ENCODE data around the gene STT3B. TPM values are rescaled to one million over a fixed set of nuclear protein-coding genes. Genes with fewer than 3 reads are reported as not detected.
A peak's percentile ranks its signal among the peaks of the same experiment; 100 is the strongest.

The STT3B gene
- total and polyA plus RNA-seq, 2 of the 13 experiments (the other 11 are each of a cell fraction or from before 2014, with no cell fraction given) = 85.0 to 205 TPM

DNA sequence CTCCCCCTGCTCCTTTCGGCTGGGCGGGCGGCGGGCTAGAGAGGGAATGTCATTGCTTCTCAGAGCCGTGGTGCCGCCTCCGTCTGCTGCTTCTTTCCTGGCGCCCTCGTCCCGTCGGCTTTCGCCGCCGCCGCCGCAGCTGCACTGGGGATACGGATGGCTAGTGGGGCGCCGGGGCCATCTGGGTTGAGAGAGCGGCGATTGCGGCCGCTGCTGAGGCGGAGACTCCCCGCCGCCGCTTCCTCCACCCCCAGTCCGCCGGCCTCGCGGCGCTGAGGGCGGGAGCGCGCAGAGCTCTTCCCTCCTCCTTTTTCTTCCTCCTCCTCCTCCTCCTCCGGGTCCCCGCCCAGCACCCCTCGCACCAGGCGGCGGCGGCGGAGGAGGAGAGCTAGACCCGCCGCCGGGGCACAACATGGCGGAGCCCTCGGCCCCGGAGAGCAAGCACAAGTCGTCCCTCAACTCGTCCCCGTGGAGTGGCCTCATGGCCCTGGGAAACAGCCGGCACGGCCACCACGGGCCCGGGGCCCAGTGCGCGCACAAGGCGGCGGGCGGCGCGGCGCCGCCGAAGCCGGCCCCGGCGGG is at the start of gene STT3B (continued):
- no peak for TF ChIP-seq SIX4 (CRISPR knock-in tag; IDR thresholded peaks at IDR 0.05)
- TF ChIP-seq TCF7 (IDR thresholded peaks at IDR 0.05; ENCODE audit: low read depth) = no peak; the same call in 1 of the 2 replicates
- TF ChIP-seq FOSL1 (CRISPR knock-in tag; IDR thresholded peaks at IDR 0.05; ENCODE audit: borderline replicate concordance) = no peak
- TF ChIP-seq ZNF749 (CRISPR knock-in tag; IDR thresholded peaks at IDR 0.05; ENCODE audit: borderline replicate concordance) = peak; percentile 8; the same call in 1 of the 2 replicates
- no peak for TF ChIP-seq ZNF556 (CRISPR knock-in tag; IDR thresholded peaks at IDR 0.05; ENCODE audit: borderline replicate concordance)
- TF ChIP-seq ATF6 (CRISPR knock-in tag; conservative IDR thresholded peaks at IDR 0.05) = no peak
- TF ChIP-seq BCLAF1 (IDR thresholded peaks at IDR 0.05) = no peak
- TF ChIP-seq PRMT3 (CRISPR knock-in tag; IDR thresholded peaks at IDR 0.05; ENCODE audit: borderline replicate concordance, low read depth) = no peak
- no peak for TF ChIP-seq KDM1A (CRISPR knock-in tag; IDR thresholded peaks at IDR 0.05)
- TF ChIP-seq STAG1 (CRISPR knock-in tag; IDR thresholded peaks at IDR 0.05) = no peak
- TF ChIP-seq SYNCRIP (IDR thresholded peaks at IDR 0.05; ENCODE audit: insufficient read depth, low read depth, low read length) = no peak
- TF ChIP-seq SOX6 (IDR thresholded peaks at IDR 0.05) = no peak
- no peak for TF ChIP-seq SOX6 (CRISPR knock-in tag; IDR thresholded peaks at IDR 0.05)
- TF ChIP-seq ZSCAN25 (CRISPR knock-in tag; IDR thresholded peaks at IDR 0.05) = no peak
- no peak for TF ChIP-seq ZNF564 (CRISPR knock-in tag; IDR thresholded peaks at IDR 0.05)
- TF ChIP-seq REPIN1 (CRISPR knock-in tag; IDR thresholded peaks at IDR 0.05; ENCODE audit: borderline replicate concordance, low read depth) = no peak; the same call in 1 of the 2 replicates
- TF ChIP-seq RARG (CRISPR knock-in tag; IDR thresholded peaks at IDR 0.05; ENCODE audit: low read depth) = no peak
- TF ChIP-seq ZNF101 (CRISPR knock-in tag; IDR thresholded peaks at IDR 0.05; ENCODE audit: borderline replicate concordance, low read depth) = no peak; the same call in 1 of the 2 replicates
- no peak for TF ChIP-seq BRCA1 (CRISPR knock-in tag; IDR thresholded peaks at IDR 0.05)
- no peak for TF ChIP-seq GZF1 (CRISPR knock-in tag; IDR thresholded peaks at IDR 0.05)
- no peak; the same call in 1 of the 2 replicates for TF ChIP-seq ELF4 (CRISPR knock-in tag; IDR thresholded peaks at IDR 0.05; ENCODE audit: borderline replicate concordance)
- TF ChIP-seq ZNF570 (CRISPR knock-in tag; IDR thresholded peaks at IDR 0.05; ENCODE audit: borderline replicate concordance) = no peak
- no peak for TF ChIP-seq ZNF766 (CRISPR knock-in tag; IDR thresholded peaks at IDR 0.05; ENCODE audit: borderline replicate concordance)
- peak; percentile 23; the same call in 1 of the 2 replicates for TF ChIP-seq NFKBIZ (CRISPR knock-in tag; IDR thresholded peaks at IDR 0.05)
- no peak for TF ChIP-seq ZNF3 (CRISPR knock-in tag; IDR thresholded peaks at IDR 0.05)
- no peak for TF ChIP-seq PLRG1 (conservative IDR thresholded peaks at IDR 0.05)
